ENCODE measurements around the gene PSD2. TPM values are rescaled to one million over a fixed set of nuclear protein-coding genes. Genes with fewer than 3 reads are reported as not detected.

Gene PSD2
- total and polyA plus RNA-seq, 7 donors: under 0.01 to 0.28 (median 0.10) TPM; not detected in 4

GRCh38 chr5:139768807-139769465 lies 26.7 kb upstream of the PSD2 start:
- H3K27me3 ChIP-seq: peaks cover 8 to 15% (median 14%) of the 10 kb centered on the region in 3 donors
- no peak for TF ChIP-seq EP300 (IDR thresholded peaks at IDR 0.05)
- TF ChIP-seq POLR2A (IDR thresholded peaks at IDR 0.05): no peak
- no peak for TF ChIP-seq CTCF (IDR thresholded peaks at IDR 0.05)
- no peak for TF ChIP-seq POLR2AphosphoS5 (IDR thresholded peaks at IDR 0.05)

GRCh38 chr5:139769477-139769876 lies 26.1 kb upstream of the PSD2 start:
- WGBS, 2 donors: 84 to 91% methylated on average over 3 of the region's 3 CpGs
- no peaks in the 10 kb centered on the region for H3K9me3 ChIP-seq
- H3K36me3 ChIP-seq: no peaks in the 10 kb centered on the region
- H3K27ac ChIP-seq: no peak overlapping the region
- peaks cover 2 to 9% (median 9%) of the 10 kb centered on the region in 3 donors for H3K27me3 ChIP-seq
- intact Hi-C loops (cut with DNase I): loop anchor here (5.0 kb wide), 1 partner anchor 347 kb away; no protein-coding TSS in a partner anchor
- H3K4me1 ChIP-seq: peaks cover 0 to 13% (median under 1%) of the 10 kb centered on the region in 4 donors
- no peak overlapping the region for H3K4me3 ChIP-seq
- DNase-seq: no peak
- TF ChIP-seq POLR2A (IDR thresholded peaks at IDR 0.05) (no peak), POLR2AphosphoS5 (IDR thresholded peaks at IDR 0.05) (no peak), EP300 (IDR thresholded peaks at IDR 0.05) (no peak), CTCF (IDR thresholded peaks at IDR 0.05) (no peak)

More at GRCh38 chr5:139768807-139769465, 26.7 kb upstream of the PSD2 start:
- 87 to 93% methylated on average over 7 of the region's 7 CpGs for WGBS, 2 donors
- Histone ChIP-seq H3K36me3 (no peaks in the 10 kb centered on the region), H3K4me3 (no peak overlapping the region), H3K27ac (no peak overlapping the region), H3K9me3 (no peaks in the 10 kb centered on the region), H3K4me1 (peaks cover 0 to 18% (median 3%) of the 10 kb centered on the region in 4 donors)
- intact Hi-C loops (cut with DNase I): loop anchor here (5.0 kb wide), 1 partner anchor 347 kb away; no protein-coding TSS in a partner anchor
- no peak for DNase-seq

GRCh38 chr5:139770722-139771121 lies 24.9 kb upstream of the PSD2 start:
- Histone ChIP-seq H3K36me3 (no peaks in the 10 kb centered on the region), H3K4me1 (peaks cover 0 to 10% (median 2%) of the 10 kb centered on the region in 4 donors), H3K27ac (no peak overlapping the region), H3K9me3 (no peaks in the 10 kb centered on the region), H3K4me3 (no peak overlapping the region), H3K27me3 (no peaks in the 10 kb centered on the region)
- intact Hi-C loops (cut with DNase I): no loop called here
- 77 to 89% methylated on average over 2 of the region's 2 CpGs for WGBS, 2 donors
- TF ChIP-seq POLR2AphosphoS5 (IDR thresholded peaks at IDR 0.05) (no peak), POLR2A (IDR thresholded peaks at IDR 0.05) (no peak), CTCF (IDR thresholded peaks at IDR 0.05) (no peak)
- DNase-seq: no peak

GRCh38 chr5:139772089-139772791 lies 23.4 kb upstream of the PSD2 start:
- no peaks in the 10 kb centered on the region for H3K27me3 ChIP-seq
- H3K9me3 ChIP-seq: no peaks in the 10 kb centered on the region
- peaks cover 0 to 7% (median 2%) of the 10 kb centered on the region in 4 donors for H3K4me1 ChIP-seq
- no peak for TF ChIP-seq POLR2AphosphoS5 (IDR thresholded peaks at IDR 0.05)
- TF ChIP-seq CTCF (IDR thresholded peaks at IDR 0.05): no peak
- TF ChIP-seq POLR2A (IDR thresholded peaks at IDR 0.05): no peak
- no peak for TF ChIP-seq EP300 (IDR thresholded peaks at IDR 0.05)
- no peak for DNase-seq
- intact Hi-C loops (cut with DNase I): no loop called here
- H3K27ac ChIP-seq: no peak overlapping the region
- WGBS, 2 donors: 90 to 91% methylated on average over 8 of the region's 8 CpGs
- H3K36me3 ChIP-seq: no peaks in the 10 kb centered on the region
- H3K4me3 ChIP-seq: no peak overlapping the region

Measured in sigmoid colon (tissue), 7 donors.